Measurements from ENCODE around the gene LPIN1.
"Not testable (repeated sequence)": the region's sequence is repeated elsewhere in the genome, so short reads cannot be mapped to it uniquely, and the experiment has no call there.

Gene LPIN1

DNA sequence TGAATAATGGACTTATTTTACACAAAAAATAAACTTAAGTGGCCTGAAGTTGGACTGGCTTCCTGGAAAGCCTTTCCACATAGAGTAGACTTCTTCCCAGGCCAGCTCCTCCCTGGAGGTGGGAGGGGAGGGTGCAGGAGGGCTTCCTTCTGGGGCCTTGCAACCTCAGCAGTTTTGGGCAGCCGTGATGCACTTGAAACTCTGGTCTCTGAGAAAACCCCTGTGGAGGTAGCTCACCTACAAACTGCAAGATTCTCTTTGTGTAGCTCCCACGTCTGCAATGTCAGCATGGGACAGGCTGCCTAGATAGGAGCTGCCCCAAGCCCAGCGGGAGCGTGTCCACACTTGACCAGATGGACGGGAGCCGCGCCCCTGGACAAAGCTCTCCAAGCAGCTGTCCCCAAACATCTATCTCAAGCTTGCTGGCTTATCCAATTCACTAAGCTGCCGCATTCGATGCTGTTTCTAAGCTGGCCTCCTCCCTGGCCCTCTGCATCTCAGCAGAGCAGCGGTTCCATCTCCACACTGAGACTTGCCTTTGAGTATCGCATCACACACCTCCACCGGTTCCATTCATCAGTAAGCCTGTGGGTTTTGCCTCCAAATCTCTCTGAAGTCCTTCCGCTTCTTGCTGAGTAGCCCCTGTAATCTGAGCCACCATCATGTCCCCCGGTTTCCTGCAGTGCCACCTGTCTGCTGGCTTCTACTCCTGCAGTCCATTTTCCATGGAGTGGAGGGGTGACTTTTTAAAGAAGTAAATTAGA is 1.6 kb upstream of the LPIN1 start:
- DNase-seq: peak; percentile 85

DNA sequence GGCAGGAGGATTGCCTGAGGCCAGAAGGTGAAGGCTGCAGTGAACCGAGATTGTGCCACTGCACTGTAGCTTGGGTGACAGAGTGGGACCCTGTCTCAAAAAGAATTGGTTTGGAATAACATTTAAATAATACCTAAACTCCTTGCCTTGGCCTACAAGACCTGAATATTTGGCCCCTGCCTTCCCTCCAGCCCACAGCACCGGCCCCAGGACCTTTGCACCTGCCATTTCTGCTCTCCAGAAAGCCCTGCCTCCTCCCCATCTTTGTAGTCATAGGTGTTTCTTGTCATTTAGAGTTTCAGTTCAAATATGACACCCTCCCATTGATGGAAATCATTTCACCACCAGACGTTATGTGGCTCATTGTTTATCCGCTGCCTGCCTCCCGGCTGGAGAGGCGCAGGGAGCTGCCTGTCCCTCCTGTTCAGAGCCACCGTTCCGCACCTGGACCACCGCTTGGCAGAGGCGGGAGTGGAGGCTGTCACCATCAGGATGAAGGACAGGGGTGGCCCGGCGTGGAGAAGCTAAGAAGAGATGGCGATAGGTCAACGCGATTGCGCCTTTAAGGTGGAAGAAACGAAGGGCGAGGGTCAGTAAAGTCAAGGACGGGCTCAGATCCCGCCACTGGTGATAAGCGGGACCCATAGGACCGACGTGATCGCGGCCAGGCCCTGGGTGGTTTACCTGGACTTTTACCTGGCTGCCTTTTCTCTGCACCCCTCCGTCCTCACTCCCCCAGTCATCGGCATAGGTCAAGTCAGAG is 638 bp upstream of the LPIN1 start:
- no peak for DNase-seq

DNA sequence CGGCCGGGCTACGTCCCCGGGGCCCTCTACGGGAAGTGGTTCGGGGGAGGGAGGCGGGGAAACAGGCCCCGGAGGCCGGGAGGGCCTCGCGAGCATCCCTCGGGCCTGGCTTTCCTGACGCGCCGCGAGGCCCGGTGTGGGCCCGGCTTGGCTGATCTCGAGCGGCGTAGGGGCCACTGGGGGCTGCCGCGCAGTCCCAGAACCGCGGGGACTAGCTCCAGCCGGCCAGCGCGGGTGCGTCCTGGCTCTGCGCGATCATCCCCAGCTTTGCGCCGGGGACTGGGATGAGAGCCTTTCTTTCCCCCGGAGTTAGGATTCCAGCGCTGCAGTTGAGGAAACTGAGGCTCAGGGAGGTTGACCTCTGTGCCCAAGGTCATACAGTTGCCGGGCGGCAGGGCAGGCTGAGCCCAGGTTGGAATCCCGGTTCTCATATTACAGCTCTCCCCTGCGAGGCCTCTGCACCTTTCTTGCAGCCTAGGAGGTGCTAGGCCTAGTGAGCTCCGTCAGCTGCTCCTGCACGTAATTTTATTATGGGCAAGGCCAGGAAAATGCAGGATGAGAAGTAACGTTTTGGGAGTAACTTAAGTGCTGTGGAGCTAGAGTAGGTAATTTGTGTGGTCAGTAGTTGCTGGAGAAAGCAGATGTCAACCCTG is 501 bp downstream of the LPIN1 start:
- DNase-seq: peak; percentile 53

DNA sequence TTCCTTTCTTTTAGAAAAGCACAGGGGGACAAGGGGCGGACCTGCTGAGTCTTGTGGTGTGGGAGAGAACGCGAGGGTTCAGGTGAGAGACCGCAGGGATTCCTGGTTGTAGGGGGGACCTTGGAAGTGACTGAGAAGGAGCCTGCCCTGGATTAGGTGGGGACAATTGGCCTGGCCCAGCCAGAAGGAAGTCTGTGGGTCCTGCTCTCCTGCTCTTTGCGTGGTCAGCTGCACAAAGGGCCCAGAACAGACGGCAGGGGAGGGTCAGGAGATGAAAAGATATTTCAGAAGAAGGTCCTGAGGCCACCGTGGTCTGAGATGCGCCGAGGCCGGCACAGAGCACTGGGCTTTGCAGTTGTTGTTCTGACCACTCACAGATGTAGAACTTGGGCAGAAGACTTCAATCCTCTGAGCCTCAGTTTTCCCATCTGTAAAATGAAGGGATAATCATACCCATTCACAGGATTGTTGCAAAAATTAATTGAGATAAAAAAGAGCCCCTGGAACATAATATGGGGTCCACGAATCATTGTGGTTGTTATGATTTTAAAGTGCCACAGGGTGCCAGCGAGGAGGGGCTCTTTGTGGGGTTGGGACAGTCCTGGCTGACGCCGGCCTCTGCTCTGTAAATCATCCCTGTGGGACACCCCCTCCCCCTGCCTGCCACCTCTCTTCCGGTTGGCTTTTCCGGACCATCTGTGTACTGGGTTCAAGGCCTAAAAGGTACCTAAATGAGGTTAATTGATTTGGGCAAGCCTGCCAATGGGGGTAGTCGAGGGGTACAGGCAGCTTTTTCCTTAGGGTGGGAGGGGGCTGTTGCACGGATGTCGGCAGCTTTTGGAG is 1.8 kb downstream of the LPIN1 start:
- DNase-seq: no peak

DNA sequence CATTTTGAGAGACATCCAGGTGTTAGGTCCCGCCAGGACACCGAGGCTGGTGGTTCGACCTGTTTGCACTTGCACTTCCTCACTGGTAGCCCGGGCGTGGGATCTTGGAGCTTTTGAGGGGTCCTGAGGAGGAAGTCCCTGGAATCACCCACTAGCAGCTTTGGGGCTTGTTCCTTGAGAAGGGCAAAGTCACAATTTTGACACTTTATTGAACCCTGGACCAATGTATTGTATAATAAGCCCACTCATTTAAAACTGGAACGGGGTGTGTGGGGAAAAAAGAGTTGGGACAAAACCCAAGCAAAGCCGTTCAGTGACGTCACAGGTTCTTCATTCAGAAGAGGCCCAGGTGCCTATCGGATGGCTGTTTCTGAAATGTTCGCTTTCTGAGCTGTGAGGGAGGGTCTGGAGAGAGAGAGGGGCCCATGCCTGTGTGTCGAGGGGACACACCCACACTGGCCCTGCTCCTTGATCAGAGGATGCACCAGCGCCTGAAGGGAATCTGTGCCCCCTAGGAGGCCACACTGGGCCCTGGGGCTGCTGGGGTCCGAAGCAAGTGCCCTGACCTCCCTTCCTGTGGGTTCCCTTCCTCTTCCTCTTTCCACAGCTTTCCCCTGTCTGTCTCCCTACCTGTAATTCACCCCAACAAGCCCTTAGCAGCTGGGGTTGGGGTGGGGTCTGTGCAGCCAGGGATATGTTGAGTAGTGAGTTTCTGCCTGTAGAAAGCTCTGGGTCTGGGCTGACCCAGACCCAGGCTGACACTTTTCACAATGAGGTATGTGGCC is 2.6 kb downstream of the LPIN1 start:
- no peak for DNase-seq

DNA sequence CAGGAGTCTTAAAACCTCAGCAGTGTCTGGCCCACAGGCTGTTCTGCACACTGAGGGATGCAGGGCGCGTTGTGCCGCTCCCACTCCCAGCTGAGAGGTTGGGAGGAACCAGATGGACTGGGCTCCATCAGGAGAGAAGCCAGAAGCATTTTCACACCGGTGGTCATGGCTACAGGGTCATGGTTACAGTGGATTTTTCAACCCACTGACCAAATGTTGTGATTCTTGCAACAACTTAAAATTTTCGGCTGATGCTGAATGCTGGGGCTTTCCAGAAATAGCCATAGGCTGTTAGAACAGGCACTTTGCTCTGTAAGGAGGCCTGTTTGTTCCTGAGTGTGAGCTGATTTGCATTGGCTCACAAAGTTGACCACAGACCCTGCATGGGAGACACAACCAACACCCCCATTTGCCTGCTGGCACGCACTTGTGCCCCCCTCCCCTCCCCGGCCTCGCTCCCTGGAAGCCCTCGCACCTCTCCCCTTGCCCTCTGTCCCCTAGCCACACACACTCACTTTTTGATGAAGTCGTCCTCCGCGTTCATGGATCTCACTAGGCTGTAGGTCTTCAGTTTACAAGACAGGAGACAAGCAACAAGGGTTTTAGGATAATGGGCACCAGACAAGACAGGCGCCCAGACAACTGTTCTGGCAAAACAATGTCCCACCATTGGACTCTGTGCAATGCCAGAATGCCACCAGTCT is 3.4 kb downstream of the LPIN1 start:
- no peak for DNase-seq

DNA sequence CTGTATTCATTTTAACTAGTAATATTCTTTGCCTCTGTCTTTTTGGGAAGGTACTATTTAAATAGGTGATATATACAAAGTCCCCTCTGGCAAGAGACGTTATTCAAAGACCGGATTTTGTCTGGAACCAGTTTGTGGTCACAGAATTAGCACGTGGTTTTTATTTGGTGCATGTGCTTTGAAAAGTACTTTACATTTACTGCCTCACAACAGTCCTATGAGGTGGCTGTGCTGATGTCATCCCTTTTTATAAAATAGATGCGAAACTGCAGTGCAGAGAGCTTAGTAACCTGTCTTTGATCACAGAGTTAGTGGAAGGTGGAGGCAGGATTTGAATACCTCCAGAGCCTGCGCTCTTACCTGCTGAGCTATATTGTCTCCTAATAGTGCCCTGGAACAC is 4.0 kb downstream of the LPIN1 start:
- DNase-seq: peak; percentile 45

DNA sequence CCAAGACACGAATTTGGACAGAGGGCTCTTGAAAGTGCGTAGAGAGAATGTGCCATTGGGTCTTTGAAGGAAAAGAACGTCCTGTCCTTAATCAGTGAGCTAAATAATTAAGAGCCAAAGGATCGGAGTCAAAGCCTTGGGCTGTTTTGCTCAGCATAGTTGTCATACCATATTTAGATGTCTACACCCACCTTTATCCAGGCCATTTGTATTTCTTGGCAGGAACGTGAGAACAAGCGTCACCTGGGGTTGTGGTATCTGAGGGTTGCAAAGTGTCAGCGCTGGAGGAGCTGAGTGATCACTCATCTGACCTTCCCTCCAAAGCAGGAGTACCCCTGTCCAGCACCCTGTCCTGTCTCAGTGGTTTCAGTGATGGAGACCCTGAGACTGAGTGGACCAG is 4.5 kb downstream of the LPIN1 start:
- peak; percentile 39 for DNase-seq

DNA sequence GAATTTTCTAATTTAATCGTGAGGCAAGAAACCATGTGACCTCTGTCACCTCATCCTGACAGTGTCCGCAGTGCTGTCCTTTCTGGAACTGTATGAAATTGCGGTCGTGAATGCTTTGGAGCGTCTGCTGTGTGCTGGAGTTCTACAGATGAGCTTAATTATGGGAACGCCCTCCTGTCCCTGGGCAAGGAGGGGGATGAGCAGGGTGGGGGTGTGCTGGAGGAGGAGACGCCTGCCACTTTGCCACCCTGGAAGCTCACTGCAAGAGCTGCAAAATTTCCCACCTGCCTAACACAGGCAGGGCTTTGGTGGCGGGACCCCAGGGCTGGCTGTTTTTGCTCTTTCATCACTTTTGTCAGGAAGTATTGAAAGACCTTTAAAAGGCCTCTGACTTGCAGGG is 6.5 kb downstream of the LPIN1 start:
- DNase-seq: no peak

DNA sequence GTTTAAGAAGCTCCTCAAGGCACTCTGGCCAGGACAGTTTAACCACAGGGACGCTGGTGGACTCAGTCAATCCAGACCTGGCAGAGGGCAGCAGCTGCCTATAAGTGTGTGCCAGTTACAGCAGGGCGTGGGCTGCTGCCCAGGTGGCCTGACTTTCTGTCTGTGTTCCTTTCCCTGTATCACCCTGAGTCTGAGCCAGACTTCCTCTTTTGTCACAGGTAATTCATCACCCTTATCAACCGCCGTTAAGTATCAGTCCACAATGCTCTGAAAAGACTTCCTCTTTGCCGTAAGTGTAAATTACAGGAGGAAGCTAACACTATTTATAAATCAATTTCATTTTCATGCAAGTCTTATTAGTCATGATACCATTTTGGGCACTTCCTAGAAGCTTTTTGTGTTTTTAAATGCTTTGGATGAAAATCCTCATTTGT is 7.0 kb downstream of the LPIN1 start:
- peak; percentile 71 for DNase-seq

DNA sequence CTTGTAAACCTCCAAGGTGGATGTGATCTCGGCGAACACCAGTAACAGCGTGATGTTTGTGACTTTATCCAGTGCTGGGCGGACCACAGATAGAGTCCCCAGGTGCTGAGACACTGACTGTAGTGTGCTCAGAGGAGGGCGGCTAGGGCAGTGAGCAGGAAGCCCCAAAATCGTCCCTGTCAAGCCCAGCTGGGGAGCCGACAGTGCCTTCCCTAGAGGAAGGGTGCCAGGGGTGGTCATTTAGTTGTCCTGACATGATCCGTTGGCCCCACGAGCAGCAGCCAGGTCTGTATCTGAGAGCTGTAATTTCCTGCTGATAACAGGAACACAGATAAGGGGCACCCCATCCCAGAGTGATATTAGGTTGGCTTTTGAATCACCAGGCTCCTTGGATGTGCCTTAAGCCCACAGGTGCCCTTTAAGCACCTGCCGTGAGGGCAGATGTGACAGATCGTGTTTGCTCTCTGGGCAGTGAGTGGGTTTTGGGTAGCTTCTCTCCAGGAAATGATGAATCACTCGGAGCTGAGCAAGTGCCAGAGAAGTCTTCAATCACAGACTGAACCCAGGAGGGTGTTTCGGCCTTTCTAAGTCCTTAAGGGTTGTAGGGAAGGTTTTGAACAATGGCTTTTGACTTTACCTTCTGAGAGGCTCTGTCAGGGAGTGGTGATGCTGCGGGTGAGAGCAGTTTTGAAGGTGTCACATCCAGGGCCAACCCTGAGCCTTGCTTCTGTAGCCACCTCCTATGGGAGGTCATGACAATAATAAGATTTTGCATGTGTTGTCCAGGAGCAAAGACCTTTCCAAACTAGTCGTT is 7.7 kb downstream of the LPIN1 start:
- DNase-seq: peak; percentile 64

DNA sequence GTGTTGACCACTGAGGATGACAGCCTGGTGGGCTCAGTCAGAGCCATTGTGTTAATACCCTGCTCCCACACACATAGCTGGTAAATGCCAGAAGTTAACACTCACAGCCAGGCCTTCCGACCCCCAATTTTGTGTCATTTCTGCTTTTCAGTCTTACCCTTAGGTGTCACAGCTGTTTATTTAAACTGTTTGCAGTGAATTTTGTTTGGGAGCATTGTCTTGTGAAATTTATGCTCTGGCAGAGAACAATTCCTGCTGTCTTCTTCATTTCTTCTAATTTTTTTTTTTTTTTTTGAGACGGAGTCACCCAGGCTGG is 8.2 kb downstream of the LPIN1 start:
- no peak for DNase-seq

DNA sequence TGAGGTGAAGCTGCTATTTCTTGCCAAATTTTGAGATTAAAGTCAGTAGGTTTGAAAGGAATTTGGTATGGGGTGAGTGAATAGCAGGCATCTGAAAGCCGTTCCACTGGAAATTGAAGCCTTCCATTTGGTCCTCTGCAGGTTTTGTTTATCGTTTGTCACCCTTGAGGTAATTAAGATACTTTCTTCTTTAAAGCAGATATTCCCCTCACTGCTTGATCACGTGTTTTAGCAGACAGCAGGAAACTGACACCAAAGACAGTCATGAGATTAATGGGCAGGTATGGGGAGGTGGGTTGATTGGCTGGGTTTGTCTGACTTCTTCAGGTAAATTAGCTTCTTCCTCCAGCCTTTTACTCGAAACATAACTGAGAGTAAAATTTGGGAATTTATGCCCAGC is 10.7 kb downstream of the LPIN1 start:
- no peak for DNase-seq

DNA sequence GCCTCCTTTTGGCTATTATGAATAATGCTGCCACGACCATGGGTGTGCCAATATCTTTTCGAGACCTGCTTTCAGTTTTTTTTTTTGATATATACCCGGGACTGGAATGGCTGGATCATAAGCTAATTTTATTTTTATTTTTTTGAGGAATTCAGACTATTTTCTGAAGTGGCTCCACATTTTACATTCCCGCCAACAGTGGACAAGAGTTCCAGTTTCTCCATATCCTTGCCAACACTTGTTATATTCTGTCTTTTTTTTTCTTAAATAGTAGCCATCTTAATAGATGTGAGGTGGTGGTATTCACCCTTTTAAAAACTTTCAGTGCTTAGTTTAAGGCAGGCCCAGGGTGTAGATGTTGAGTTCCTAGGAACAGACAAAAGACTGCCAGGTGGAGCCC is 11.8 kb downstream of the LPIN1 start:
- DNase-seq: no peak

DNA sequence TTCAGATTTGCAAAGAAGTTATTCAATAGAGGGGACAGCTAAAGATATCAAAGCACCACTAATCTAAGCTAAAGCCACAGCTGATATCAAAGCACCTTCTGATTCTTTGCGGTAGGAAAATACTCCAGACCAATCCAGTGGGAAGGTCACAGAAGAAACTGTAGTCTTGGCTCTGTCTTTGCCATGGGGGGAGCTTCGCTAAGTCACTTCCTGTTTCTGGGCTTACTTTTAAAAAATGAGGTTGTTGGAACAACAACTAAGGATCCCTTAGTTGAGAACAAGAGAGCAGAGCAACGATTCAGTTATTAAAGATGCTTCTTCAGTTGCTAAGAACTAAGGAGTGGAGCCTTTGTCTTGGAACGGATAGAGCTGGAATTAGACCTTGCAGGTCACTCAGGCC is 12.2 kb downstream of the LPIN1 start:
- no peak for DNase-seq

DNA sequence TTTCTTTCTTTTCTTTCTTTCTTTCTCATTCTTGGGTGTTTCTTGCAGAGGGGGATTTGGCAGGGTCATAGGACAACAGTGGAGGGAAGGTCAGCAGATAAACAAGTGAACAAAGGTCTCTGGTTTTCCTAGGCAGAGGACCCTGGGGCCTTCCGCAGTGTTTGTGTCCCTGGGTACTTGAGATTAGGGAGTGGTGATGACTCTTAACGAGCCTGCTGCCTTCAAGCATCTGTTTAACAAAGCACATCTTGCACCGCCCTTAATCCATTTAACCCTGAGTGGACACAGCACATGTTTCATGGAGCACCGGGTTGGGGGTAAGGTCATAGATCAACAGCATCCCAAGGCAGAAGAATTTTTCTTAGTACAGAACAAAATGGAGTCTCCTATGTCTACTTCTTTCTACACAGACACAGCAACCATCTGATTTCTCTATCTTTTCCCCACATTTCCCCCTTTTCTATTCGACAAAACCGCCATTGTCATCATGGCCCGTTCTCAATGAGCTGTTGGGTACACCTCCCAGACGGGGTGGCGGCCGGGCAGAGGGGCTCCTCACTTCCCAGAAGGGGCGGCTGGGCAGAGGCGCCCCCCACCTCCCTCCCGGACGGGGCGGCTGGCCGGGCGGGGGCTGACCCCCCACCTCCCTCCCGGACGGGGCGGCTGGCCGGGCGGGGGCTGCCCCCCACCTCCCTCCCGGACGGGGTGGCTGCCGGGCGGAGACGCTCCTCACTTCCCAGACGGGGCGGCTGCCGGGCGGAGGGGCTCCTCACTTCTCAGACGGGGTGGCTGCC is 12.9 kb downstream of the LPIN1 start:
- DNase-seq: not testable (repeated sequence)

DNA sequence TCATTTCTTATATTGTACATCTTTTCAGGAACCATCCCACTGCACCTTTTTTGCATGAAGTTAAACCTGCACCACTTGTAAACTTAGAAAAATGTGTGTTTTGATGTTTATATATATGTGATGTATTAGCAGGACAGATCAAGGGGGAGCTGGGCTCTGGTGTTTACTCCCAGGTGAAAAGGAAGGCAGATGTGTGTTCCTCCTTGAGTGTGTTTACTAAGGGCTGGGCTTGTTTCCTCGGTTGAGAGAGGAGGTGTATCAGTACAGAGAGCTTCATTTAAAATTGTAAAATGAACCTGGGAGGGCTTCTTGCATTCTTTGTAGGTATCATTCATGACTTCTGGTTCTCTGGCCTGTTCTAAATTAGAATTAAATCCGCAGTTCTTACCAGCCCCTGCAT is 14.8 kb downstream of the LPIN1 start:
- DNase-seq: no peak

DNA sequence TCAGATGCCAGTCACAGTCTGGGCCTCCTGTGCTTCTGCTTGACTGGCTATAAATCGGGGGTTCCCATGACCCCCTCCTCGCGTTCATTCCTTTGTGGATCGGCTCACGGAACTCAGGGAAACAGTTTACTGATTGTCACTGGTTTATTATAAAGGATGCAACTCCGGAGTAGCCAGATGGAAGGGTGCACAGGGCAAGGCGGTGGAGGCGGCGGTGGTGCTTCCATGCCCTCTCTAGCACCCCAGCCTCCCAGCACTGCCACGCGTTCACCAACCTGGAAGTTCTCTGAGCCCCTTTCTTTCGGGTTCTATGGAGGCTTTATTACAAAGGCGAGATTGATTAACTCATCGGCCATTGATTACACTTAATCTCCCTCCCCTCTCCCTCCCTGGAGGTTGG is 15.6 kb downstream of the LPIN1 start:
- no peak for DNase-seq

DNA sequence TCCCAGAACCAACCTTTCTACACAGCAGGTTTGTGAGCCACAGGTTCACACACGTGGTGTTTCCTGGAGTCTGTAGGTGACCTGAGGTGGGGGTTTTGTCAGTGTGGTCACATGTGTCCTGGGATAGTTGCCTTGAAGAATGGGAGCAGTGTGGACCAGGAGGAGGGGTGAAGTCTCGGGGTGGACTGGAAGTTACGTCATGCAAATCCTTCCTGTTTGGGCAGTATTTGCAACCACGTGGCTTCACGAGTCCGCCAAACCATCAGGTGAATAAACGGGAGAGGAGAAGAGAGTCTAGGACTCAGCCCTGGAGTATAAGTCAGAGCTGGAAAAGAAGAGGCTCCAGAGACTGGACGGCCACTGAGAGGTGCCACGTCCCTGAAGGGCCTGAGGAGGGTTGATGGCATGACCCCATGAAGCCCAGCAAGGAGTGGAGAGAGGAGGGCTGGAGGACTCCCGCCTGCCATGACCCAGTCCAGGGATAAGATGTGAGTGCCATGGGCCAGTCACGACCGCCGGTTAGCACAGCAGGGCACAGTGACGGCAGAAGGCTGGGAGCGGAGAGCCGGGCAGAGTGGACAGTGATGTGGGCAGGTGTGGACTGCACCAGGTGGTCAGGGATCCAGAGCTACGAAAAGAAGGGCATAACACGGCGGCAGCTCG is 16.5 kb downstream of the LPIN1 start:
- no peak for DNase-seq
